Colonic mucosa (tissue), 4 donors: ENCODE data around the gene PLA2G4E. TPM values are rescaled to one million over a fixed set of nuclear protein-coding genes. Genes with fewer than 3 reads are reported as not detected.

Source experiments
- DNase-seq: peaks from one replicate; pipeline ENCODE4 v3.0.0-alpha.2; 2020
- H3K27ac ChIP-seq: fragments of 200-600 bp; one replicate; pipeline ENCODE4 v1.8.0; 2021
- H3K27me3 ChIP-seq: fragments of 200-600 bp; one replicate; pipeline ENCODE4 v1.8.0; 2021
- H3K36me3 ChIP-seq: fragments of 200-600 bp; one replicate; pipeline ENCODE4 v1.8.0; 2021
- H3K4me1 ChIP-seq: fragments of 200-600 bp; one replicate; pipeline ENCODE4 v1.8.0; 2021; ENCODE audit warnings: mild to moderate bottlenecking
- H3K4me3 ChIP-seq: fragments of 200-600 bp; one replicate; pipeline ENCODE4 v1.8.0; 2021
- H3K9ac ChIP-seq, 2 donors: one replicate each; pipeline ENCODE4 v1.7.0; 2013; ENCODE audit warnings: control low read depth in 2 of 2, low read depth in 2 of 2, low read length in 2 of 2
- H3K9me3 ChIP-seq: fragments of 200-600 bp; one replicate; pipeline ENCODE4 v1.8.0; 2021
- CTCF ChIP-seq: fragments of 200-600 bp; IDR thresholded peaks from one replicate; pipeline ENCODE4 v1.8.0; 2022; ENCODE audit warnings: antibody characterized with exemption, mild to moderate bottlenecking
- intact Hi-C: fragments of 100-400 bp; cut with DNase I; formaldehyde crosslinking; loops from one replicate; pipeline ENCODE4 v1.14.1; 2022
- total RNA-seq, 2 donors: library from RNA; stranded (reverse); fragmentation: NEBNext Ultra II Directional in 1 of 2; extraction: Animal tissue kit (Norgen Biotek cat#: 25700) in 1 of 2; gene quantifications; one replicate each; pipeline ENCODE4 v1.2.1, GENCODE V29; 2021
- donor health status: healthy.
- donor health status: DM: no; HTN: no; CAD: no.
- donor health status: DM: no; HTN: no; CAD: no.

Gene PLA2G4E
- total RNA-seq, 2 donors from 2014 or later = 0.67 TPM; not detected in 1

- intact Hi-C loops = no loop called here
- H3K36me3 ChIP-seq = no peaks in the 10 kb centered on the region
- H3K4me1 ChIP-seq = peaks cover 12% of the 10 kb centered on the region
- peak overlapping the region; percentile 11 for H3K27ac ChIP-seq
- H3K4me3 ChIP-seq = no peak overlapping the region
- H3K9ac ChIP-seq = no peak overlapping the region
- no peak for DNase-seq
- no peak for TF ChIP-seq CTCF
- no peaks in the 10 kb centered on the region for H3K27me3 ChIP-seq
- H3K9me3 ChIP-seq = no peaks in the 10 kb centered on the region
Measured at GRCh38 chr15:41934843-41935242, 86.0 kb downstream of the PLA2G4E start.

GRCh38 chr15:41933771-41934170 lies 87.1 kb downstream of the PLA2G4E start:
- Histone ChIP-seq H3K36me3 (no peaks in the 10 kb centered on the region), H3K4me3 (no peak overlapping the region), H3K4me1 (peaks cover 23% of the 10 kb centered on the region), H3K27me3 (no peaks in the 10 kb centered on the region), H3K27ac (peak overlapping the region; percentile 11), H3K9me3 (no peaks in the 10 kb centered on the region), H3K9ac (peak overlapping the region in 1 of 2 donors; percentile 23)
- intact Hi-C loops = no loop called here
- TF ChIP-seq CTCF = no peak
- DNase-seq = peak; percentile 58

- TF ChIP-seq CTCF = no peak
- peaks cover 27% of the 10 kb centered on the region for H3K4me1 ChIP-seq
- no peaks in the 10 kb centered on the region for H3K9me3 ChIP-seq
- DNase-seq = no peak
- no peak overlapping the region for H3K9ac ChIP-seq
- no peaks in the 10 kb centered on the region for H3K36me3 ChIP-seq
- intact Hi-C loops = no loop called here
- peak overlapping the region; percentile 4 for H3K27ac ChIP-seq
- no peak overlapping the region for H3K4me3 ChIP-seq
- H3K27me3 ChIP-seq = no peaks in the 10 kb centered on the region
Measured at GRCh38 chr15:41933326-41933725, 87.5 kb downstream of the PLA2G4E start.

DNA sequence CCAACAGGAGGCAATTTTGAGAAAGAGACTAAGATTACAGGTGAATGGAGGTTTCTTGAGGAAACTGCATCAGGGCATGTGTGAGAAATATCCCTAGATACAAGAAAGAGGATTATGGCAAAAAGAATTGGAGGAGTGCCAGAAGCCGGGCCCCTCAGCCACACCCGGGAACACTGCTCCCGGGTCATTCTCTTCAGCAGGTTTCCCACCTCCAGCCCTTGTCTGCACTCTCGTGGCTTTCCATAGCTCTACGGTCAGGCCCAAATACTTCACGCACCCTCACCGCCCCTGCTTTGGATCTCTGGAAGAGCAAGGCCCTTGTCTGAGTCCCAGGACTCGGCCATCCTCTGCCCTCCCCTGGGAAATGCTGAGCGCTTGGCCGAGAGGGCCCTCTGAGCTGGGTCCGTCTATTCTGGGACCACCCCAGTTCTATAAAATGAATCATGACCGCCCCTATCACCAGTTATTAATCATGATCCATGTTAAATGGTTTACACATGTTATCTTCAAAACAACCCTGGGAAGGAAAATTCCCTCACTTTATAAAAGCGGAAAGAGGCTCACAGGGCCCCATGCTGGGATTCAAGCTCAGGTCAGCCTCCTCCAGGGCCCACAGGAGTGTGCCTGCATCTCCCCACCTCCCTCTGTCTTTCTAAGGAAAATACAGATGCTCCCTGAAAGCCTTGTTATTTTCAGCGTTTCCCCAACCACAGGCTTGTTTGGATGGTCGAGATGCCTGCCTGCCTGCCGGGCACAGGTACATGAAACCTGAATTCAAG lies 88.1 kb downstream of the PLA2G4E start:
- no peaks in the 10 kb centered on the region for H3K9me3 ChIP-seq
- H3K36me3 ChIP-seq = no peaks in the 10 kb centered on the region
- H3K27ac ChIP-seq = peak overlapping the region; percentile 4
- DNase-seq = no peak
- no peaks in the 10 kb centered on the region for H3K27me3 ChIP-seq
- no peak overlapping the region for H3K4me3 ChIP-seq
- intact Hi-C loops = no loop called here
- peaks cover 31% of the 10 kb centered on the region for H3K4me1 ChIP-seq
- no peak for TF ChIP-seq CTCF
- no peak overlapping the region for H3K9ac ChIP-seq

DNA sequence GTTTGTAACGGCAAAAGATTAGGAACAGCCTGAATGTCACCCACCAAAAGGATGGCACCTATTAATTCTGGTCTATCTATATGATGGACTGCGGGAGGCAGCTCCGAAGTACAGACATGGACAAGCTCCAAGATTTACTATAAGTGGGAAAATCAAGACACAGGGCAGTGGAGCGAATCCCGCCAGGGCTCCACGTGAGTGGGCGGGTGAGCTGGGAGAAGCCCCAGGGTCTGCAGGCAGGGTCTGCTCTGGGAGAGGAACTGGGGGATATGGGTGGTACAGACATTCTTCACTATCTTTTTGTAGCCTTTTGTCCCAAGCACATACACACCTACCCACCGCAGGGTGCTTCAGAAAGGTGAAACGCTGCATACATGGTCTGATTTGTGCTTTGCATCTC lies 88.7 kb downstream of the PLA2G4E start:
- Histone ChIP-seq H3K36me3 (no peaks in the 10 kb centered on the region), H3K9ac (no peak overlapping the region), H3K4me3 (no peak overlapping the region), H3K27ac (no peak overlapping the region), H3K27me3 (no peaks in the 10 kb centered on the region), H3K9me3 (no peaks in the 10 kb centered on the region), H3K4me1 (peaks cover 37% of the 10 kb centered on the region)
- no peak for DNase-seq
- intact Hi-C loops = no loop called here
- TF ChIP-seq CTCF = no peak

Other genes with a start within 250 kb of the PLA2G4E start
- 10 to 100 TPM in 1 of 2 donors, 1 to 10 TPM in 1; 9.0 to 14.6 TPM for gene MAPKBP1, start 246.6 kb downstream of the PLA2G4E start, total RNA-seq
- gene JMJD7, start 192.9 kb downstream of the PLA2G4E start, total RNA-seq = 10 to 100 TPM in 1 of 2 donors, 1 to 10 TPM in 1; 7.8 to 11.8 TPM
- gene PLA2G4B, start 182.2 kb downstream of the PLA2G4E start, total RNA-seq = 1 to 10 TPM; 2.2 to 6.2 TPM
- 1 to 10 TPM in 1 of 2 donors, under 1 TPM in 1; 0.72 to 2.3 TPM for gene SPTBN5, start 127.0 kb downstream of the PLA2G4E start, total RNA-seq
- 10 to 100 TPM; 30.3 to 40.0 TPM for gene EHD4, start 48.5 kb downstream of the PLA2G4E start, total RNA-seq
- under 1 TPM; 0.24 to 0.27 TPM for gene PLA2G4D, start 73.5 kb upstream of the PLA2G4E start, total RNA-seq
- 10 to 100 TPM; 27.7 to 30.2 TPM for gene PLA2G4F, start 135.6 kb upstream of the PLA2G4E start, total RNA-seq
- 10 to 100 TPM; 49.1 to 50.4 TPM for gene VPS39, start 187.3 kb upstream of the PLA2G4E start, total RNA-seq